ENCODE measurements around the gene XRCC1. TPM values are rescaled to one million over a fixed set of nuclear protein-coding genes. Genes with fewer than 3 reads are reported as not detected.

The XRCC1 gene
- total RNA-seq, 3 donors from 2014 or later (not counting 1 experiment from before 2014, with no cell fraction given): 33.2 to 43.9 (median 40.7) TPM

DNA sequence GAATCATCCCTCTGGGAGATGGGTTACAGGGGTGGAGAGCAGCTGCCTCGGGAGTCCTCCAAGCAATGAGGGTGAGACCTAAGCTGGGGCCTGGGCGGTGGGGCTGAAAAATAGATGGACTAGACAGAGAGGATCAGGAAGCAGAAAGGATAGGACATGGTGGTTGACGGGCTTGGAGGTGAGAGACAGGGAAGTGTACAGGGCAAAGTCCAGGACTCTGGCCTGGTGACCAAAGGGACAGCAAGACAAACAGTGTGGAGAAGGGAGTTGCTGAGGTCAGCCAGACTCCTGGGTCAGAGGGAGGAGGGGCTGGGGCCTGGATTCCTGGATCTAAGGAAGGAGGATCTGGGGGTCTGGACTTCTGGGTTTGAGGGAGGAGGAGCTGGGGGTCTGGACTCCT lies 76.3 kb downstream of the XRCC1 start:
- Histone ChIP-seq H3K27ac (ENCODE audit: low read length) (no peak overlapping the region), H3K4me1 (ENCODE audit: control insufficient read depth, insufficient read depth, low read length) (peaks cover 12% of the 10 kb centered on the region), H3K27me3 (ENCODE audit: control insufficient read depth, insufficient read depth, low read length) (no peaks in the 10 kb centered on the region), H3K4me3 (ENCODE audit: low read length) (no peak overlapping the region), H3K36me3 (ENCODE audit: control insufficient read depth, insufficient read depth, low read length) (peaks cover 10% of the 10 kb centered on the region), H3K9me3 (ENCODE audit: control insufficient read depth, insufficient read depth, low read length) (no peaks in the 10 kb centered on the region)
- no peaks in the 10 kb centered on the region for H3K9me3 Mint-ChIP-seq
- ATAC-seq: no peak
- WGBS (ENCODE audit: insufficient coverage): 92% methylated on average over 3 of the region's 3 CpGs
- no peaks in the 10 kb centered on the region for H3K27me3 Mint-ChIP-seq (ENCODE audit: low read depth in 2 of 2)
- TF ChIP-seq, protein P1, sequence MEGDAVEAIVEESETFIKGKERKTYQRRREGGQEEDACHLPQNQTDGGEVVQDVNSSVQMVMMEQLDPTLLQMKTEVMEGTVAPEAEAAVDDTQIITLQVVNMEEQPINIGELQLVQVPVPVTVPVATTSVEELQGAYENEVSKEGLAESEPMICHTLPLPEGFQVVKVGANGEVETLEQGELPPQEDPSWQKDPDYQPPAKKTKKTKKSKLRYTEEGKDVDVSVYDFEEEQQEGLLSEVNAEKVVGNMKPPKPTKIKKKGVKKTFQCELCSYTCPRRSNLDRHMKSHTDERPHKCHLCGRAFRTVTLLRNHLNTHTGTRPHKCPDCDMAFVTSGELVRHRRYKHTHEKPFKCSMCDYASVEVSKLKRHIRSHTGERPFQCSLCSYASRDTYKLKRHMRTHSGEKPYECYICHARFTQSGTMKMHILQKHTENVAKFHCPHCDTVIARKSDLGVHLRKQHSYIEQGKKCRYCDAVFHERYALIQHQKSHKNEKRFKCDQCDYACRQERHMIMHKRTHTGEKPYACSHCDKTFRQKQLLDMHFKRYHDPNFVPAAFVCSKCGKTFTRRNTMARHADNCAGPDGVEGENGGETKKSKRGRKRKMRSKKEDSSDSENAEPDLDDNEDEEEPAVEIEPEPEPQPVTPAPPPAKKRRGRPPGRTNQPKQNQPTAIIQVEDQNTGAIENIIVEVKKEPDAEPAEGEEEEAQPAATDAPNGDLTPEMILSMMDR (IDR thresholded peaks at IDR 0.05): no peak
- no peak overlapping the region for H3K4me3 Mint-ChIP-seq
- no peak for DNase-seq
- H3K4me1 Mint-ChIP-seq: peaks cover 11 to 19% of the 10 kb centered on the region in 2 donors
- H3K27ac Mint-ChIP-seq: peak overlapping the region in 1 of 2 donors; percentile 54
- intact Hi-C loops (cut with micrococcal nuclease): no loop called here
- no peaks in the 10 kb centered on the region for H3K36me3 Mint-ChIP-seq

- Mint-ChIP-seq H3K9me3 (no peaks in the 10 kb centered on the region), H3K4me1 (peaks cover 4 to 12% of the 10 kb centered on the region in 2 donors), H3K36me3 (no peaks in the 10 kb centered on the region), H3K27ac (peak overlapping the region in 1 of 2 donors; percentile 54), H3K4me3 (no peak overlapping the region), H3K27me3 (ENCODE audit: low read depth in 2 of 2) (no peaks in the 10 kb centered on the region)
- no peak overlapping the region for H3K27ac ChIP-seq (ENCODE audit: low read length)
- no peaks in the 10 kb centered on the region for H3K27me3 ChIP-seq (ENCODE audit: control insufficient read depth, insufficient read depth, low read length)
- no peak for ATAC-seq
- H3K4me3 ChIP-seq (ENCODE audit: low read length): no peak overlapping the region
- WGBS (ENCODE audit: insufficient coverage): 95% methylated on average over 4 of the region's 5 CpGs
- peaks cover 8% of the 10 kb centered on the region for H3K4me1 ChIP-seq (ENCODE audit: control insufficient read depth, insufficient read depth, low read length)
- TF ChIP-seq, protein P1 (IDR thresholded peaks at IDR 0.05): no peak
- H3K9me3 ChIP-seq (ENCODE audit: control insufficient read depth, insufficient read depth, low read length): no peaks in the 10 kb centered on the region
- intact Hi-C loops (cut with micrococcal nuclease): no loop called here
- peaks cover 10% of the 10 kb centered on the region for H3K36me3 ChIP-seq (ENCODE audit: control insufficient read depth, insufficient read depth, low read length)
- DNase-seq: no peak
Observed at GRCh38 chr19:43498233-43498842, 77.0 kb downstream of the XRCC1 start.

GRCh38 chr19:43496960-43497359 lies 78.4 kb downstream of the XRCC1 start:
- Histone ChIP-seq H3K4me1 (ENCODE audit: control insufficient read depth, insufficient read depth, low read length) (no peaks in the 10 kb centered on the region), H3K36me3 (ENCODE audit: control insufficient read depth, insufficient read depth, low read length) (peaks cover 10% of the 10 kb centered on the region), H3K4me3 (ENCODE audit: low read length) (no peak overlapping the region), H3K27ac (ENCODE audit: low read length) (no peak overlapping the region), H3K27me3 (ENCODE audit: control insufficient read depth, insufficient read depth, low read length) (no peaks in the 10 kb centered on the region), H3K9me3 (ENCODE audit: control insufficient read depth, insufficient read depth, low read length) (no peaks in the 10 kb centered on the region)
- ATAC-seq: no peak
- intact Hi-C loops (cut with micrococcal nuclease): no loop called here
- no peaks in the 10 kb centered on the region for H3K36me3 Mint-ChIP-seq
- H3K4me3 Mint-ChIP-seq: no peak overlapping the region
- H3K27ac Mint-ChIP-seq: no peak overlapping the region
- H3K4me1 Mint-ChIP-seq: peaks cover 0 to 5% of the 10 kb centered on the region in 2 donors
- 94% methylated on average over 7 of the region's 7 CpGs for WGBS (ENCODE audit: insufficient coverage)
- no peak for DNase-seq
- H3K27me3 Mint-ChIP-seq (ENCODE audit: low read depth in 2 of 2): no peaks in the 10 kb centered on the region
- H3K9me3 Mint-ChIP-seq: no peaks in the 10 kb centered on the region
- TF ChIP-seq, protein P1 (IDR thresholded peaks at IDR 0.05): no peak

DNA sequence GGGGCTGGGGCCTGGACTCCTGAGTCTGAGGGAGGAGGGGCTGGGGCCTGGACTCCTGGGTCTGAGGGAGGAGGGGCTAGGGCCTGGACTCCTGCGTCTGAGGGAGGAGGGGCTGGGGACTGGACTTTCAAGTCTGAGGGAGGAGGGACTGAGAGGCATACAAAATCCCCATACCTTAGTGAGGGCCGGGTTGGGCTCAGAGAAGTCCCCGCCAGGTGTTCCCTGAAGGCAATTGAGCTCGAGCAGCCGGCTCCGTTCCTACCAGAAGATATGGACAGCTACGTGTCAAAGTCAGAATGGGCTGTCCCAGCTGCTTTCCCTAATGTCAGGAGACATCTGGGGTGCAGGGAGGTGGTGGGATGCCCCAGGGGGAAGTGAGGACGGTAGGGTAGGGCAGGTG lies 80.2 kb downstream of the XRCC1 start:
- WGBS (ENCODE audit: insufficient coverage): 93% methylated on average over 8 of the region's 8 CpGs
- ATAC-seq (no peak), DNase-seq (no peak)
- Histone ChIP-seq H3K36me3 (ENCODE audit: control insufficient read depth, insufficient read depth, low read length) (peaks cover 10% of the 10 kb centered on the region), H3K27ac (ENCODE audit: low read length) (no peak overlapping the region), H3K27me3 (ENCODE audit: control insufficient read depth, insufficient read depth, low read length) (no peaks in the 10 kb centered on the region), H3K9me3 (ENCODE audit: control insufficient read depth, insufficient read depth, low read length) (no peaks in the 10 kb centered on the region), H3K4me3 (ENCODE audit: low read length) (no peak overlapping the region), H3K4me1 (ENCODE audit: control insufficient read depth, insufficient read depth, low read length) (no peaks in the 10 kb centered on the region)
- TF ChIP-seq, protein P1 (IDR thresholded peaks at IDR 0.05): no peak
- Mint-ChIP-seq H3K27ac (no peak overlapping the region), H3K4me1 (peaks cover 0 to 5% of the 10 kb centered on the region in 2 donors), H3K36me3 (no peaks in the 10 kb centered on the region), H3K4me3 (no peak overlapping the region), H3K9me3 (no peaks in the 10 kb centered on the region), H3K27me3 (ENCODE audit: low read depth in 2 of 2) (no peaks in the 10 kb centered on the region)
- intact Hi-C loops (cut with micrococcal nuclease): no loop called here
